ENCODE measurements around the gene ZCCHC9.

GRCh38 chr5:81252904-81253303 lies 48.5 kb upstream of the ZCCHC9 start:
- TF ChIP-seq POLR2AphosphoS5 (IDR thresholded peaks at IDR 0.05) (no peak), CTCF (IDR thresholded peaks at IDR 0.05) (no peak)

Data from sigmoid colon (tissue), 4 donors.